ENCODE measurements around the gene SLC25A51.
"Not testable (repeated sequence)": the region's sequence is repeated elsewhere in the genome, so short reads cannot be mapped to it uniquely, and the experiment has no call there.

The SLC25A51 gene

GRCh38 chr9:37910271-37910670, 6.3 kb upstream of the SLC25A51 start (continued):
- TF ChIP-seq TSHZ2 (CRISPR knock-in tag; IDR thresholded peaks at IDR 0.05) (no peak), ZFP3 (CRISPR knock-in tag; IDR thresholded peaks at IDR 0.05) (no peak), ZNF70 (CRISPR knock-in tag; IDR thresholded peaks at IDR 0.05) (no peak), ARNTL (CRISPR knock-in tag; IDR thresholded peaks at IDR 0.05; ENCODE audit: borderline replicate concordance, low read depth) (no peak)
- TF ChIP-seq, protein P1, sequence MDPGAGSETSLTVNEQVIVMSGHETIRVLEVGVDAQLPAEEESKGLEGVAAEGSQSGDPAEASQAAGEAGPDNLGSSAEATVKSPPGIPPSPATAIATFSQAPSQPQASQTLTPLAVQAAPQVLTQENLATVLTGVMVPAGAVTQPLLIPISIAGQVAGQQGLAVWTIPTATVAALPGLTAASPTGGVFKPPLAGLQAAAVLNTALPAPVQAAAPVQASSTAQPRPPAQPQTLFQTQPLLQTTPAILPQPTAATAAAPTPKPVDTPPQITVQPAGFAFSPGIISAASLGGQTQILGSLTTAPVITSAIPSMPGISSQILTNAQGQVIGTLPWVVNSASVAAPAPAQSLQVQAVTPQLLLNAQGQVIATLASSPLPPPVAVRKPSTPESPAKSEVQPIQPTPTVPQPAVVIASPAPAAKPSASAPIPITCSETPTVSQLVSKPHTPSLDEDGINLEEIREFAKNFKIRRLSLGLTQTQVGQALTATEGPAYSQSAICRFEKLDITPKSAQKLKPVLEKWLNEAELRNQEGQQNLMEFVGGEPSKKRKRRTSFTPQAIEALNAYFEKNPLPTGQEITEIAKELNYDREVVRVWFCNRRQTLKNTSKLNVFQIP (CRISPR knock-in tag; IDR thresholded peaks at IDR 0.05; ENCODE audit: borderline replicate concordance, low read depth), result no peak

DNA sequence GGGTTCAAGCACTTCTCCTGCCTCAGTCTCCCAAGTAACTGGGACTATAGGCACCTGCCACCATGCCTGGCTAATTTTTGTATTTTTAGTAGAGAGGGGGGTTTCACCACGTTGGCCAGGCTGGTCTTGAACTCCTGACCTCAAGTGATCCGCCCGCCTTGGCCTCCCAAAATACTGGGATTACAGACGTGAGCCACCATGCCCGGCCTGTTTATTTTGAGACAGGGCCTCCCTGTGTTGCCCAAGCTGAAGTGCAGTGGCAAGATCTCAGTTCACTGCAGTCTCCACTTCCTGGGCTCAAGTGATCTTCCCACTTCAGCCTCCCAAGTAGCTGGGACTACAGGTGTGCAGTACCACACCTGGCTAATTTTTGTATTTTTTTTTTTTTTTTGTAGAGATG, 5.9 kb upstream of the SLC25A51 start:
- ATAC-seq, result not testable (repeated sequence)

GRCh38 chr9:37909326-37909725, 5.4 kb upstream of the SLC25A51 start:
- ATAC-seq, result no peak
- TF ChIP-seq ESRRG (CRISPR knock-in tag; IDR thresholded peaks at IDR 0.05), result no peak
- TF ChIP-seq GLIS3 (CRISPR knock-in tag; IDR thresholded peaks at IDR 0.05), result no peak
- TF ChIP-seq TOX (CRISPR knock-in tag; IDR thresholded peaks at IDR 0.05; ENCODE audit: borderline replicate concordance), result no peak
- TF ChIP-seq ZNF70 (CRISPR knock-in tag; IDR thresholded peaks at IDR 0.05), result no peak
- no peak for TF ChIP-seq ZNF8 (CRISPR knock-in tag; IDR thresholded peaks at IDR 0.05)
- no peak for TF ChIP-seq ZC3H10 (CRISPR knock-in tag; IDR thresholded peaks at IDR 0.05)
- no peak for TF ChIP-seq CREB5 (CRISPR knock-in tag; IDR thresholded peaks at IDR 0.05; ENCODE audit: low read depth)
- TF ChIP-seq TCF4 (CRISPR knock-in tag; IDR thresholded peaks at IDR 0.05; ENCODE audit: borderline replicate concordance), result no peak
- no peak for TF ChIP-seq BACH2 (CRISPR knock-in tag; IDR thresholded peaks at IDR 0.05; ENCODE audit: borderline replicate concordance)
- TF ChIP-seq PPARA (CRISPR knock-in tag; IDR thresholded peaks at IDR 0.05; ENCODE audit: borderline replicate concordance), result no peak
- TF ChIP-seq TSHZ2 (CRISPR knock-in tag; IDR thresholded peaks at IDR 0.05), result no peak
- no peak for TF ChIP-seq ISL1 (CRISPR knock-in tag; IDR thresholded peaks at IDR 0.05)
- TF ChIP-seq ZFP3 (CRISPR knock-in tag; IDR thresholded peaks at IDR 0.05), result no peak
- TF ChIP-seq ZNF565 (CRISPR knock-in tag; conservative IDR thresholded peaks at IDR 0.05; ENCODE audit: low read depth), result no peak
- TF ChIP-seq OSR1 (CRISPR knock-in tag; IDR thresholded peaks at IDR 0.05), result no peak
- no peak for TF ChIP-seq CSRNP3 (CRISPR knock-in tag; IDR thresholded peaks at IDR 0.05)
- TF ChIP-seq, protein P1 (CRISPR knock-in tag; IDR thresholded peaks at IDR 0.05; ENCODE audit: borderline replicate concordance, low read depth), result no peak
- no peak for TF ChIP-seq SNAI2 (CRISPR knock-in tag; IDR thresholded peaks at IDR 0.05)
- TF ChIP-seq, protein P2, sequence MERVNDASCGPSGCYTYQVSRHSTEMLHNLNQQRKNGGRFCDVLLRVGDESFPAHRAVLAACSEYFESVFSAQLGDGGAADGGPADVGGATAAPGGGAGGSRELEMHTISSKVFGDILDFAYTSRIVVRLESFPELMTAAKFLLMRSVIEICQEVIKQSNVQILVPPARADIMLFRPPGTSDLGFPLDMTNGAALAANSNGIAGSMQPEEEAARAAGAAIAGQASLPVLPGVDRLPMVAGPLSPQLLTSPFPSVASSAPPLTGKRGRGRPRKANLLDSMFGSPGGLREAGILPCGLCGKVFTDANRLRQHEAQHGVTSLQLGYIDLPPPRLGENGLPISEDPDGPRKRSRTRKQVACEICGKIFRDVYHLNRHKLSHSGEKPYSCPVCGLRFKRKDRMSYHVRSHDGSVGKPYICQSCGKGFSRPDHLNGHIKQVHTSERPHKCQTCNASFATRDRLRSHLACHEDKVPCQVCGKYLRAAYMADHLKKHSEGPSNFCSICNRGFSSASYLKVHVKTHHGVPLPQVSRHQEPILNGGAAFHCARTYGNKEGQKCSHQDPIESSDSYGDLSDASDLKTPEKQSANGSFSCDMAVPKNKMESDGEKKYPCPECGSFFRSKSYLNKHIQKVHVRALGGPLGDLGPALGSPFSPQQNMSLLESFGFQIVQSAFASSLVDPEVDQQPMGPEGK (CRISPR knock-in tag; IDR thresholded peaks at IDR 0.05; ENCODE audit: borderline replicate concordance), result no peak
- TF ChIP-seq CSDC2 (CRISPR knock-in tag; IDR thresholded peaks at IDR 0.05), result no peak

Data from SK-N-SH treated with all-trans-retinoic acid at 6 μM for 48 hours (cell line).